Tibial artery (tissue), 4 donors: ENCODE measurements around the gene MPI.

Experiments
- DNase-seq, 2 donors: peaks; one replicate each; pipeline ENCODE4 v3.0.0-alpha.2; 2019
- H3K27ac ChIP-seq, 2 donors: fragments of 200-600 bp; sonication (generic) in 1 of 2; 1 replicate in 1 of 2; 2 replicates in 1 of 2; pipeline ENCODE4 v1.5.1; 2018 to 2019; ENCODE audit warnings: mild to moderate bottlenecking in 1 of 2
- H3K27me3 ChIP-seq, 2 donors: fragments of 200-600 bp; sonication (generic) in 1 of 2; one replicate each; pipeline versions ENCODE4 v1.5.1 to v1.6.0; 2016 to 2019
- H3K36me3 ChIP-seq, 3 donors: fragments of 200-600 bp; sonication (generic) in 2 of 3; one replicate each; pipeline ENCODE4 v1.5.1; 2016 to 2019; ENCODE audit warnings: mild to moderate bottlenecking in 2 of 3
- H3K4me1 ChIP-seq, 4 donors: fragments of 200-600 bp; sonication (generic) in 2 of 4; 1 replicate in 3 of 4; 2 replicates in 1 of 4; pipeline ENCODE4 v1.5.1; 2016 to 2019
- H3K4me3 ChIP-seq, 2 donors: fragments of 200-600 bp; sonication (generic) in 1 of 2; 1 replicate in 1 of 2; 2 replicates in 1 of 2; pipeline ENCODE4 v1.5.1; 2018 to 2019; ENCODE audit warnings: mild to moderate bottlenecking in 2 of 2
- H3K9me3 ChIP-seq, 3 donors: fragments of 200-600 bp; sonication (generic) in 1 of 3; one replicate each; pipeline ENCODE4 v1.5.1; 2016 to 2019
- intact Hi-C: fragments of 100-400 bp; cut with DNase I; formaldehyde crosslinking; loops from one replicate; pipeline ENCODE4 v1.15.0; 2023; ENCODE audit warnings: low total_unique reads
- TF ChIP-seq, protein P1 (sequence below), 2 experiments: fragments of 200-600 bp in 1 of 2; fragments of 450-650 bp in 1 of 2; IDR thresholded peaks; one replicate each; pipeline ENCODE4 v1.5.1; 2017 to 2019; ENCODE audit warnings: antibody characterized with exemption in 2 of 2, mild to moderate bottlenecking in 1 of 2, moderate library complexity in 1 of 2

MPI gene

DNA sequence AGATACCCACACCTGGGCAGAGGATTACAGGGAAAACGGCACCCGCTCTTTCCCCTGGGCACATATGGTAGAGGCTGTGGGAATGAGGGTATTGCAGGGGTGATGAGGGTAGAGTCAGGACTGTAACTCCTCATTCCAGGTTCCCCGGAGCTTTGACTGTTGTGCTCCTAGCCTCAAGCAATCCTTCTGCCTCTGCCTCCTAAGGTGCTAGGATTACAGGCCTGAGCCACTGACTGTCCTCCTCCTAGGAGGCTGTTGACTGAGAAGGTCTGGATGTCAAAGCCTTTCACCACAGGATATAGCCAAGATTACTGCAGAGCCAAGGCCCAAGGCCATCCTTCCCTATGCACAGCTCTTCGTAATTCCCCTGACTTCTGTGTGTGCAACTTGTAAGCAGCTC is 1.1 kb upstream of the MPI start:
- intact Hi-C loops = no loop called here
- Histone ChIP-seq H3K27ac (peak overlapping the region in 1 of 2 donors; percentile 91), H3K4me1 (peaks cover 0 to 19% (median 16%) of the 10 kb centered on the region in 4 donors)

DNA sequence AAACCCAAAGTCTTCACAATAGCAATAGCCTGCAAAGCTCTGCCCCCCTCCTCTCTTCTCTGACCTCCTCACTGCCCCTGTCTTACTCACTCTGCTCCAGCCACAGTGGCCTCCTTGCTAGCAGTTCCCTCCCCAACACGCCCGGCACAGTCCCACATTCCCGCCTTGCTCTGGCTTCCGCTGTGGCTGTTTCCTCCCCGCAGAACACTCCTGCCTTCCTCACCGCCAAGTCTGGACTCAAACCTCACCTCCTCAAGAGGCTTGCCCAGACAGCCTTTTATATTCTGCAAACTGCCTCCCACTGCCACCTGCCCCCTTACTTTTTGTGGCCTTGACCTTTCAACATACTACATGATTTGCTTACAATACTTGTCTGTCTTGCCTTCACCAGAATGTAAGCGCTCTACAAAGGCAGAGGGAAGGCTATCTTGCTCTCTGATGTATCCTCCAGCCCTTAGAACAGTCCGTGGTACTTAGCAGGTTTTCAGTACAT is 406 bp upstream of the MPI start:
- Histone ChIP-seq H3K9me3 (no peaks in the 10 kb centered on the region), H3K36me3 (peaks cover 0 to 16% (median 13%) of the 10 kb centered on the region in 3 donors), H3K4me1 (peaks cover 0 to 19% (median 16%) of the 10 kb centered on the region in 4 donors), H3K4me3 (peak overlapping the region; percentile 85 to 99), H3K27ac (peak overlapping the region; percentile 91 to 92), H3K27me3 (no peaks in the 10 kb centered on the region)
- intact Hi-C loops = no loop called here
- peak in 1 of 2 donors; percentile 32 for DNase-seq
- TF ChIP-seq, protein P1, sequence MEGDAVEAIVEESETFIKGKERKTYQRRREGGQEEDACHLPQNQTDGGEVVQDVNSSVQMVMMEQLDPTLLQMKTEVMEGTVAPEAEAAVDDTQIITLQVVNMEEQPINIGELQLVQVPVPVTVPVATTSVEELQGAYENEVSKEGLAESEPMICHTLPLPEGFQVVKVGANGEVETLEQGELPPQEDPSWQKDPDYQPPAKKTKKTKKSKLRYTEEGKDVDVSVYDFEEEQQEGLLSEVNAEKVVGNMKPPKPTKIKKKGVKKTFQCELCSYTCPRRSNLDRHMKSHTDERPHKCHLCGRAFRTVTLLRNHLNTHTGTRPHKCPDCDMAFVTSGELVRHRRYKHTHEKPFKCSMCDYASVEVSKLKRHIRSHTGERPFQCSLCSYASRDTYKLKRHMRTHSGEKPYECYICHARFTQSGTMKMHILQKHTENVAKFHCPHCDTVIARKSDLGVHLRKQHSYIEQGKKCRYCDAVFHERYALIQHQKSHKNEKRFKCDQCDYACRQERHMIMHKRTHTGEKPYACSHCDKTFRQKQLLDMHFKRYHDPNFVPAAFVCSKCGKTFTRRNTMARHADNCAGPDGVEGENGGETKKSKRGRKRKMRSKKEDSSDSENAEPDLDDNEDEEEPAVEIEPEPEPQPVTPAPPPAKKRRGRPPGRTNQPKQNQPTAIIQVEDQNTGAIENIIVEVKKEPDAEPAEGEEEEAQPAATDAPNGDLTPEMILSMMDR (IDR thresholded peaks at IDR 0.05) = no peak

More for the DNA sequence above, 1.1 kb upstream of the MPI start:
- no peak for DNase-seq
- TF ChIP-seq, protein P1 (IDR thresholded peaks at IDR 0.05) = no peak
- no peak overlapping the region for H3K4me3 ChIP-seq
- H3K9me3 ChIP-seq = no peaks in the 10 kb centered on the region
- H3K36me3 ChIP-seq = peaks cover 0 to 15% (median 13%) of the 10 kb centered on the region in 3 donors
- H3K27me3 ChIP-seq = no peaks in the 10 kb centered on the region

- TF ChIP-seq, protein P1 (IDR thresholded peaks at IDR 0.05) = no peak
- no peak for DNase-seq
- Histone ChIP-seq H3K9me3 (no peaks in the 10 kb centered on the region), H3K4me3 (peak overlapping the region; percentile 85 to 99), H3K27me3 (no peaks in the 10 kb centered on the region), H3K4me1 (peaks cover 0 to 19% (median 16%) of the 10 kb centered on the region in 4 donors), H3K36me3 (peaks cover 0 to 21% (median 13%) of the 10 kb centered on the region in 3 donors), H3K27ac (peak overlapping the region; percentile 91 to 92)
- intact Hi-C loops = loop anchor here (10.0 kb wide), 1 partner anchor 54 kb away; no protein-coding TSS in a partner anchor
Observed at GRCh38 chr15:74890665-74890960, 771 bp downstream of the MPI start.

DNA sequence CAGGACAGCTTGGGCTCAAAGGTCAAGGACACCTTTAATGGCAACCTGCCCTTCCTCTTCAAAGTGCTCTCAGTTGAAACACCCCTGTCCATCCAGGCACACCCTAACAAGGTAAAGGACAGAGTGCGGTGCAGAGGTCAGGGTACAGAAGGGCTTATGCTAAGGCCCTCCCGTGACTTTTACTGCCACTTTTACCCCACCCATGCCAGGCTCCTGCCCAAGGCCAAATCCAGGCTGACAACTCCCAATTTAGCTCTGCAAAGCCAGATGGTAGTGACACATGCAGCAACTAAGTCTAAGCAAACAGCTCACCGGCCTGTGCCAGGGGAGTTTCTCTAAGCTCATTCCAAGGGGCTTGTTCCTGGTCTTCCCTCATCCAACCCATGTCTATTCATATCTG is 1.6 kb downstream of the MPI start:
- intact Hi-C loops = loop anchor here (10.0 kb wide), 1 partner anchor 53 kb away; no protein-coding TSS in a partner anchor
- TF ChIP-seq, protein P1 (IDR thresholded peaks at IDR 0.05) = no peak
- no peaks in the 10 kb centered on the region for H3K27me3 ChIP-seq
- peaks cover 0 to 28% (median 13%) of the 10 kb centered on the region in 3 donors for H3K36me3 ChIP-seq
- H3K9me3 ChIP-seq = no peaks in the 10 kb centered on the region
- H3K27ac ChIP-seq = no peak overlapping the region
- no peak for DNase-seq
- H3K4me3 ChIP-seq = no peak overlapping the region
- H3K4me1 ChIP-seq = peaks cover 0 to 19% (median 16%) of the 10 kb centered on the region in 4 donors

DNA sequence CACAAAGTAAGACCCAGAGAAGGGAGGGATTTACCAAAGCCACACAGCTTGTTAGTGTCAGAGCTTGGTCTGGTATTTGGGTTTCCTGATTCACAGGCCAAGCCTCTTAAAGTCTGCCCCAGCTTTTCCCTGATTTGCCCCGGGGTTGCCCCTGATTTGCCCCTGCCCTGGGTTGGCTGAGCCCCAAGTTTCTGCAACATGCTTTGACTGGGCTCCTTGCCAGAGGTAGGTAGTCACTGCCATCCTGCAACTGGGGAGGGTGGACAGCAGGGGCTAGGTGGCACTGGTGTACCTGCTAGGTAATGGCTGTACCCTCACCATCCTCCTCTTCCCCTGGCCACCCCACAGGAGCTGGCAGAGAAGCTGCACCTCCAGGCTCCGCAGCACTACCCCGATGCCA is 2.5 kb downstream of the MPI start:
- intact Hi-C loops = loop anchor here (10.0 kb wide), 1 partner anchor 52 kb away; no protein-coding TSS in a partner anchor
- peaks cover 0 to 19% (median 16%) of the 10 kb centered on the region in 4 donors for H3K4me1 ChIP-seq

More for the DNA sequence above, 2.5 kb downstream of the MPI start:
- H3K36me3 ChIP-seq = peaks cover 0 to 33% (median 13%) of the 10 kb centered on the region in 3 donors
- no peaks in the 10 kb centered on the region for H3K9me3 ChIP-seq
- H3K27ac ChIP-seq = no peak overlapping the region
- TF ChIP-seq, protein P1 (IDR thresholded peaks at IDR 0.05) = no peak
- H3K4me3 ChIP-seq = no peak overlapping the region
- no peaks in the 10 kb centered on the region for H3K27me3 ChIP-seq
- no peak for DNase-seq
